ENCODE data around the gene CITED4. TPM values are rescaled to one million over a fixed set of nuclear protein-coding genes. Genes with fewer than 3 reads are reported as not detected.

CITED4 gene, protein sequence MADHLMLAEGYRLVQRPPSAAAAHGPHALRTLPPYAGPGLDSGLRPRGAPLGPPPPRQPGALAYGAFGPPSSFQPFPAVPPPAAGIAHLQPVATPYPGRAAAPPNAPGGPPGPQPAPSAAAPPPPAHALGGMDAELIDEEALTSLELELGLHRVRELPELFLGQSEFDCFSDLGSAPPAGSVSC
- 1.2 TPM for polyA plus RNA-seq (2012; ENCODE audit: insufficient read length, low read depth)

DNA sequence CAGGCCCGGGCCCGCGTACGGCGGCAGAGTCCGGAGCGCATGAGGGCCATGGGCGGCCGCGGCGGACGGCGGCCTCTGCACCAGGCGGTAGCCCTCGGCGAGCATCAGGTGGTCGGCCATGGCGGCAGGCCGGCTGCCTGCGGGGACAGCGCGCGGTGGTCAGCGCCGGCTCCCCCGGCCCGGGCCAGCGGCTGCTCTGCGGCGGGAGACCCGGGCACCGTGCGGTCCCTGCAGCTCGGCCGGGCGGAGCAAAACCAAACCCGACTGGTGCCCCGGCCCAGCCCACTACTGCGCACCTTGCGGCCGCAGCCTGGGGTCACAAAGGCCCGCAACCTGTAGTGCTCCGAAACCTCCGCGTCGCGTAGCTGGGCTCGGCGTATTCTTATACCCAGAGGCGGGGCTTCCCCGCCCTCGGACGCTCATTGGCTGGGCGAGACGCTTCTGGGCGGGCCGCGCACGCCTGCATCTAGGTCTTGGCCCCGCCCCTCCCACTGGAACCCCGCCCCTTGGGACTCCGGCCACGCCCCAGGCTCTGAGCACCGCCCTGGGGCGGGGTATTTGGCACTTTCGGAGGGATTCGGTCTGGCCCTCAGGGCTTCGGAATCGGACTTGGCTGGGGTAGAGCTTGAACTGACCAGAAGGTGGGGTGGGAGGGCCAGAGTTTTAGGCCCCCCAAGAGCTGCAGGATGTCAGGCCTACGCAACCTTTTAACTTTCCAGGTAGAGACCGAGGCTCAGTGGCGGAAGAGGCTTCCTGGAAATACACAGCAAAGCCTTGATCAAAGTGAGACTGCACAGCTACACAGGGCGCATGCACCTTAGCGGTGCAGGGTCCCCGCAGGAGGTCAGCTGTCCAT is at the start of gene CITED4:
TSS of gene CITED4 (minus strand) at position 356 of the 856 bp plus-strand sequence. CDS start at position 120, 236 bp downstream.
- peak; percentile 55; the same call in 1 of the 2 replicates for TF ChIP-seq POLR2AphosphoS5 (IDR thresholded peaks at IDR 0.05; ENCODE audit: low read depth, low read length)
- no peak for TF ChIP-seq FOXP2 (optimal IDR thresholded peaks at IDR 0.05; ENCODE audit: borderline replicate concordance, extremely low read depth, extremely low read length, insufficient read depth)

DNA sequence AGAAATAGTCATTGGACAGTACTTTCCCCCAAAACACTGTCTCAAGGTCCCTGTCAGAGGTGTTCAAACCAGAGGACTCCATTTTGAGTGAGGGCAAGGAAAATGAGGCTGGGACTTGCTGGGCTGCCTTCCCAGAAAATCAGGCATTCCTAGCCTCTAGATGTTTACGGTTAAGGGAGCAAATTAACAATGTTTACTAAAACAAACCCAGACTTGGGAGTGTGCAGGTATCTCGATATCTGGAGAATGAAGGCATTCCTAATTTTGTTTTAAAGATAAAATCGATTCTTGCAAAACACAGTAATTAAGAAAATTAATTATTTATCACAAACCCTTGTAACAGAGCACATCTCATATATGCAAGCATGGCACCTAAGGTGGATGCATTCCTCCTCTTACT is 48.9 kb upstream of the CITED4 start:
- TF ChIP-seq FOXP2 (optimal IDR thresholded peaks at IDR 0.05; ENCODE audit: borderline replicate concordance, extremely low read depth, extremely low read length, insufficient read depth): no peak
- no peak for TF ChIP-seq SIN3A (IDR thresholded peaks at IDR 0.05; ENCODE audit: borderline replicate concordance, insufficient read depth, low read length)
- TF ChIP-seq POLR2AphosphoS5 (IDR thresholded peaks at IDR 0.05; ENCODE audit: low read depth, low read length): no peak
- TF ChIP-seq, protein P1, sequence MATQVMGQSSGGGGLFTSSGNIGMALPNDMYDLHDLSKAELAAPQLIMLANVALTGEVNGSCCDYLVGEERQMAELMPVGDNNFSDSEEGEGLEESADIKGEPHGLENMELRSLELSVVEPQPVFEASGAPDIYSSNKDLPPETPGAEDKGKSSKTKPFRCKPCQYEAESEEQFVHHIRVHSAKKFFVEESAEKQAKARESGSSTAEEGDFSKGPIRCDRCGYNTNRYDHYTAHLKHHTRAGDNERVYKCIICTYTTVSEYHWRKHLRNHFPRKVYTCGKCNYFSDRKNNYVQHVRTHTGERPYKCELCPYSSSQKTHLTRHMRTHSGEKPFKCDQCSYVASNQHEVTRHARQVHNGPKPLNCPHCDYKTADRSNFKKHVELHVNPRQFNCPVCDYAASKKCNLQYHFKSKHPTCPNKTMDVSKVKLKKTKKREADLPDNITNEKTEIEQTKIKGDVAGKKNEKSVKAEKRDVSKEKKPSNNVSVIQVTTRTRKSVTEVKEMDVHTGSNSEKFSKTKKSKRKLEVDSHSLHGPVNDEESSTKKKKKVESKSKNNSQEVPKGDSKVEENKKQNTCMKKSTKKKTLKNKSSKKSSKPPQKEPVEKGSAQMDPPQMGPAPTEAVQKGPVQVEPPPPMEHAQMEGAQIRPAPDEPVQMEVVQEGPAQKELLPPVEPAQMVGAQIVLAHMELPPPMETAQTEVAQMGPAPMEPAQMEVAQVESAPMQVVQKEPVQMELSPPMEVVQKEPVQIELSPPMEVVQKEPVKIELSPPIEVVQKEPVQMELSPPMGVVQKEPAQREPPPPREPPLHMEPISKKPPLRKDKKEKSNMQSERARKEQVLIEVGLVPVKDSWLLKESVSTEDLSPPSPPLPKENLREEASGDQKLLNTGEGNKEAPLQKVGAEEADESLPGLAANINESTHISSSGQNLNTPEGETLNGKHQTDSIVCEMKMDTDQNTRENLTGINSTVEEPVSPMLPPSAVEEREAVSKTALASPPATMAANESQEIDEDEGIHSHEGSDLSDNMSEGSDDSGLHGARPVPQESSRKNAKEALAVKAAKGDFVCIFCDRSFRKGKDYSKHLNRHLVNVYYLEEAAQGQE (IDR thresholded peaks at IDR 0.05; ENCODE audit: insufficient read depth in 1 of 2, low read depth in 2 of 2, low read length in 2 of 2): no peak
- no peak for TF ChIP-seq TAF1 (IDR thresholded peaks at IDR 0.05; ENCODE audit: borderline replicate concordance, insufficient read depth, low read length)

DNA sequence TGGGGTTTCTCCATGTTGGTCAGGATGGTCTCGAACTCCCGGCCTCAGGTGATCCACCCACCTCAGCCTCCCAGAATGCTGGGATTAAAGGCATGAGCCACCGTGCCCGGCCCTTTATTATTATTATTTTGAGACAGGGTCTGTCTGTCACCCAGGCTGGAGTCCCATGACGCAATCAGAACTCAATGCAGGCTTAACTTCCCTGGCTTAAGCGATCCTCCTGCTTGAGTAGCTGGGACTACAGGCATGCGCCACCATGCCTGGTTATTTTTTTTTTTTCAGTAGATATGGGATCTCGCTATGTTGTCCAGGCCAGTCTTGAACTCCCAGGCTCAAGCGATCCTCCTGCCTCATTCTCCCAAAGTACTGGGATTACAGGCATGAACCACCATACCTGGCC is 47.1 kb upstream of the CITED4 start:
- TF ChIP-seq FOXP2 (optimal IDR thresholded peaks at IDR 0.05; ENCODE audit: borderline replicate concordance, extremely low read depth, extremely low read length, insufficient read depth) (no peak), POLR2AphosphoS5 (IDR thresholded peaks at IDR 0.05; ENCODE audit: low read depth, low read length) (no peak), TAF1 (IDR thresholded peaks at IDR 0.05; ENCODE audit: borderline replicate concordance, insufficient read depth, low read length) (no peak)
- TF ChIP-seq, protein P1 (IDR thresholded peaks at IDR 0.05; ENCODE audit: insufficient read depth in 1 of 2, low read depth in 2 of 2, low read length in 2 of 2): no peak

DNA sequence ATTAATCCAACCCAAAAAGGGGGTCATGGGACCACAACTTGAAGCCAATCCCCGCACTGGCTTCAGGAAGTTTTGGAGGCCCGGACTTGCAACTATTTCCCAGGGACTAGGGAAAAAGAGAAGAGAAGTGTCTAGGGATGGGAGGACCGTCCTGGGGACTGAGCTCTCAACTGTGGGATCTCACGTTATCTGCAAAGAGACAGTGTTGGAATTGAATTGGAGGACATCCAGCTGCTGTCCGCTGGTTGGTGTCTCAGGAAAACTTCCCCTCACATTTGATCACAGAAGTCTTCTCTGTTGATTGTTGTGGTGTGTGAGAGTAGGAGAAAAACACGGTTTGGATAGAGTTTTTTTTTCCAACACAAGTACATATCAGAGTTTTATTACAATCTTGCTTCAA is 46.2 kb upstream of the CITED4 start:
- TF ChIP-seq, protein P1 (IDR thresholded peaks at IDR 0.05; ENCODE audit: insufficient read depth in 1 of 2, low read depth in 2 of 2, low read length in 2 of 2): no peak
- TF ChIP-seq FOXP2 (optimal IDR thresholded peaks at IDR 0.05; ENCODE audit: borderline replicate concordance, extremely low read depth, extremely low read length, insufficient read depth): no peak
- no peak for TF ChIP-seq SIN3A (IDR thresholded peaks at IDR 0.05; ENCODE audit: borderline replicate concordance, insufficient read depth, low read length)
- TF ChIP-seq TAF1 (IDR thresholded peaks at IDR 0.05; ENCODE audit: borderline replicate concordance, insufficient read depth, low read length): no peak
- no peak for TF ChIP-seq POLR2AphosphoS5 (IDR thresholded peaks at IDR 0.05; ENCODE audit: low read depth, low read length)

DNA sequence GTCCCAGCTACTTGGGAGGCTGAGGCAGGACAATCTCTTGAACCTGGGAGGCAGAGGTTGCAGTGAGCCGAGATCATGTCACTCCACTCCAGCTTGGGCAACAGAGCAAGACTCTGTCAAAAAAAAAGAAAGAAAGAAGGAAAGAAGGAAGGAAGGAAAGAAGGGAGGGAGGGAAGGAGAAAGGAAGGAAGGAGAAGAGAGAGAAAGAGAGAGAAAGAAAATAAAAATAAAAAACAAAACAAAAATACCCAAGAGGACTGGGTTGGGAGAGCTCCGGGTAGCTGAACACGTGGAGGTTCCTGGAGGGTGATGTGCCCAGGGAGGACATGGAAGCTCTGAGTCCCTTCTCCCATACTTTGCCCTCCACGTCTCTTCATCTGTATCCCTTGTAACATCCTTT is 45.7 kb upstream of the CITED4 start:
- TF ChIP-seq TAF1 (IDR thresholded peaks at IDR 0.05; ENCODE audit: borderline replicate concordance, insufficient read depth, low read length) (no peak), SIN3A (IDR thresholded peaks at IDR 0.05; ENCODE audit: borderline replicate concordance, insufficient read depth, low read length) (no peak), FOXP2 (optimal IDR thresholded peaks at IDR 0.05; ENCODE audit: borderline replicate concordance, extremely low read depth, extremely low read length, insufficient read depth) (no peak), POLR2AphosphoS5 (IDR thresholded peaks at IDR 0.05; ENCODE audit: low read depth, low read length) (no peak)
- TF ChIP-seq, protein P1 (IDR thresholded peaks at IDR 0.05; ENCODE audit: insufficient read depth in 1 of 2, low read depth in 2 of 2, low read length in 2 of 2): no peak
